HG03442 (cell line): Measurements from ENCODE around the gene FBXO3.
A peak's percentile ranks its signal among the peaks of the same experiment; 100 is the strongest.

Experiments used
- ATAC-seq: cut with Tn5 transposase; IDR thresholded peaks from one replicate; pipeline ENCODE4 v1.9.1; 2021; ENCODE audit warnings: mild to moderate bottlenecking, moderate library complexity; ENCODE audit not compliant: unreplicated experiment

The FBXO3 gene

GRCh38 chr11:33772870-33773269 lies 1.4 kb downstream of the FBXO3 start:
- ATAC-seq, result no peak

DNA sequence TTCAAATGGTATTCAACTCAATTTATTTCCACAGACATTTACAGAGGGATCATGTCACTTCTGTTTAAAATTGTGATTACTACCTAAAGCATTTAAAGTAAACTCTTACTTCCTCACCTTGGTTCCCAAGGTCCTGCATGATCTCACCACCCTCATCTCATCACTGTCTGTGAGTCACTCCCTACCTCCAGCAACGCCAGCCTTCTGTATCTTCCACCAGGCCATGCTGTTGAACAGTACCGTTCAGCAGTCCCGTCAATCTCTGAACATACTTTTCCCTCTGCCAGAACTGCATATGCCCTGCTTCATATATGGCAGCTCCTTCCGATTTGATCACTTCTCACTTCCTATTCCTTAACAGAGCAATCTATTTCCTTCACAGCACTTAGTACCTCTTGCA lies 2.0 kb downstream of the FBXO3 start:
- no peak for ATAC-seq

DNA sequence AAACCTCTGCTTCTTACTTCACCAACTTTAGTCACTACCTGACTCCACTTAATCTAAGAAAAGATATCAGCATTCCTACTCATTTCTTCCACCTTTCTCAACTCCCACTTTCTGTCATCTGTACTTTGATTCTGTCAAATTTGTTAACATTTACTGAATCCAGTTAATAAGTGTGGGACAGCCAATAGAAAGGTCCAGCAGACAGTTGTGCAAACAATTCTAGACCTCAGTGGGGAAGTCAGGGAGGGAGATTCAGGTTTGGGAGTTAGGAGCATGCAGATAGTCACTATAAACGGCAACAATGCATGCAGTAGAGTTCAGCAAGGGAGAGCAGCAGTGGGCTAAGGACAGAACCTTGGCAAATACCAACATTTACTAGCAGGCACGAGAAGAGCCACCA lies 4.1 kb downstream of the FBXO3 start:
- no peak for ATAC-seq

GRCh38 chr11:33769542-33769941 lies 4.8 kb downstream of the FBXO3 start:
- no peak for ATAC-seq

GRCh38 chr11:33767624-33768023 lies 6.7 kb downstream of the FBXO3 start:
- ATAC-seq, result no peak

DNA sequence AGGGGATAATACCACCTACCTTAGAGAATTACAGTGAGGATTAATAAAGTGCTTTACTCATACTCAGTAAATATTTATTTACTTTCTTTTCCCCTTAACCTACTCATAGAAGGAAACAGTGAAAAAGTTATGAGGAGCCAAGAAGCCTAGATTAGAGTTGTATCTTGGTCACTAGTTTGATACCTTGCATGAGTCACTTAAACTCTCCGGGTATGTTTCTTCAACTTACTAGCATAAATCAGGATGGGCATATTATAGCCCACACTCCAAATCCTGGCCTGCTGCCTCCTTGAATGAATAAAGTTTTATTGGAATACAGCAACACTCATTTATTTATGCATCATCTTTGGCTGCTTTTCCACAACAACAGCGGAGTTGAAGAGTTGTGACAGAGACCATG lies 8.2 kb downstream of the FBXO3 start:
- no peak for ATAC-seq

DNA sequence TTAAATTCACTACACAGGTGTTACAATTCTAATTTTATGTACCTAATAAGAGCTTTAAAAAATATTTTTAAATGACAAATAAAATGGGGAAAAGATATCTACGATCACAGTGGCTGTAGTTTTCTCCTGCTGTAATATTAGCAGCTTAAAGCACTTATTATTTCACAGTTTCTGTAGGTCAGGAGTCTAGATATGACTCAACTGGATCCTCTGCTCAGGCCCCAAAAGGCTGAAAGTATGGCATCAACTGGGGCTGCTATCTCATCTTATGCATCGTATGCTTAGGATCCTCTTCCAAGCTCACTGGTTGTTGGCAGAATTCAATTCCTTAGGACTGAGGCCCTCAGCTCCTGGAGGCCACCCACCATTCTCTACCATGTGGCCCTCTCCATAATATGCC lies 12.8 kb downstream of the FBXO3 start:
- ATAC-seq, result peak; percentile 89

- peak; percentile 99 for ATAC-seq
These were observed 20.9 kb downstream of the FBXO3 start for GRCh38 chr11:33753304-33753967.

- ATAC-seq, result no peak
These were observed 22.4 kb downstream of the FBXO3 start for GRCh38 chr11:33751878-33752277.

- no peak for ATAC-seq
These were observed 26.3 kb downstream of the FBXO3 start for GRCh38 chr11:33747979-33748378.

- no peak for ATAC-seq
These were observed 31.0 kb downstream of the FBXO3 start for GRCh38 chr11:33743291-33743690.

DNA sequence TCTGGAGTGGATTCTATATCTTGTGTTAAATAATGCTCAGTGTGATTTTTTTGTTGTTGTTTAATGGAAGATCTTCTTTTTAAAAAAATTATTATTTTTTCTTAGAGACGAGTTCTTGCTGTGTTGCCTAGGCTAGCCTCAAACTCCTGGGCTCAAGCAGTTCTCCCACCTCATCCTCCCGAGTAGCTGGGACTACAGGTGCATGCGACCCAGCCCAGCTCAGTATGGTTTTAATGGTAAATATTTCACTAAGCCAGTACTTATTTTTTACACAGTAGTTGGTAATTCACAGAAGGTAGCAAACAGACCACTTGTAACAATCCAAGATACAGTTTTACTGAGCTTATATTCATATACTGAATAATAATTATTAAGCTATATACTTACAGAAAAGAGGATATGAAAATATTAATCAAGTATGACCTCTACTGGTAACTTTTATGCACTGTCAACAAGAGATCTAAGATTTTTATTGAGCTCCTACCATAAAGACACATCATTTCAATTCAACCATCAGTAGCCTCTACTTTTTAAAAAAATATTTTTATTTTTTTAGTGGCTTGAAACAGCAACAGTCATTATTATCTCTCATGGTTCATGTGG lies 32.0 kb downstream of the FBXO3 start:
- no peak for ATAC-seq

GRCh38 chr11:33741806-33742205 lies 32.5 kb downstream of the FBXO3 start:
- no peak for ATAC-seq

DNA sequence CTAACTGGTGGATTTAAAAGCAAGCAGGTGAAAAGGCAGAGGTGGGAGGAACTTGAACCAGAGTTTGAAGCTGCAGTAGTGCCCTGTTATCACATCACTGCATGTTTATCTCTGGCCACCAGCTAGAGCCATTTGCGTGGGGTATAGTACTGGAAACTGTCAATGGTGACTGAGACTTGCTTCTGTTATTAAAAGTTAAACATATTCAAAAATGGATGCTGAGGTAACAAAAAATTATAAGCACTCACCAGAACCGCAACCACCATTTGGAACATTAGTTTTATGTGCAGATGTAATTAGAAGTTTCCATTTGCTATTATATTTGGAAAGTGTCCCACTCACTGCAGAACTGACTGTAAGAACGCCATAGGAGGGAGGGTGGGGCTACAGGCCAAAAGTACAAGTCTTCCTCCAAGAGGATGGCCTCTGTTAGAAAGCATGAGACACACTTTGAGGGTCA lies 36.9 kb downstream of the FBXO3 start:
- ATAC-seq, result no peak

GRCh38 chr11:33736148-33736812 lies 38.0 kb downstream of the FBXO3 start, which contains the start of gene CD59:
TSS of gene CD59 (minus strand) at chr11:33736423. CDS start at chr11:33722445, 13,978 bp downstream.
- ATAC-seq, result peak; percentile 71

GRCh38 chr11:33735271-33736147 lies 38.8 kb downstream of the FBXO3 start:
- peak; percentile 40 for ATAC-seq

GRCh38 chr11:33734441-33735270 lies 39.7 kb downstream of the FBXO3 start:
- ATAC-seq, result no peak

- ATAC-seq, result no peak
These were observed 40.3 kb downstream of the FBXO3 start for GRCh38 chr11:33733980-33734379.

DNA sequence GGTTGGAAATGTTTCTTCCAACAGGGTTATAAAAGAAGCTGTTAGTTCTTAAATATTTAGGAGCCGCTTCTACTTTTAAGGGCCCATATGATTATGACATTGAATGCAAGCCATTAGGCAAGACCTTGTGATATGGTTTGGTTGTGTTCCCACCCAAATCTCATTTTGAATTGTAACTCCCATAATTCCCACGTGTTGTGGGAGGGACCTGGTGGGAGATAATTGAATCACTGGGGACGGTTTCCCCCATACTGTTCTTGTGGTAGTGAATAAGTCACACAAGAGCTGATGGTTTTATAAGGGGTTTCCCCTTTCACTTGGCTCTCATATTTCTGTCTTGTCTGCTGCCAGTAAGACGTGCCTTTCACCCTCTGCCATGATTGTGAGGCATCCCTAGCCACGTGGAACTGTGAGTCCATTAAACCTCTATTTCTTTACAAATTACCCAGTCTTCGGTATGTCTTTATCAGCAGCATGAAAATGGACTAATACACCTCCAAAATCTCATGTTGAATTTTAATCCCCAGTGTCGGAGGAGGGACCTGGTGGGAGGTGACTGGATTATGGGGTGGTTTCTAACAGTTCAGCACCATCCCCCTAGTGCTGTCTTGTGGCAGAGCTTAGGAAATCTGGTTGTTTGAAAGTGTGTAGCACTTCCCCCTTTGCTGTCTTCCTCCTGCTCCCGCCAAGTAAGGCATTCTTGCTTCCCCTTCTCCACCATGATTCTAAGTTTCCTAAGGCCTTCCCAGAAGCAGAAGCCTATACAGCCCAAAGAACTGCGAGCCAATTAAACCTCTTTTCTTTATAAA lies 42.4 kb downstream of the FBXO3 start:
- ATAC-seq, result no peak
